Activated gamma-delta T cell treated with anti-CD3 and anti-CD28 coated beads, Interleukin-2, amount 50 U/mL, for 16 hours (primary cell): ENCODE results near the gene HS2ST1.
"Not testable (repeated sequence)": the region's sequence is repeated elsewhere in the genome, so short reads cannot be mapped to it uniquely, and the experiment has no call there.

Experiments
- DNase-seq: peaks from one replicate; pipeline ENCODE4 v3.0.0-alpha.2; 2020; ENCODE audit warnings: low read depth

Gene HS2ST1

GRCh38 chr1:86971778-86972177 lies 57.3 kb downstream of the HS2ST1 start:
- DNase-seq, result no peak

GRCh38 chr1:86972262-86972661 lies 57.8 kb downstream of the HS2ST1 start:
- DNase-seq, result no peak

GRCh38 chr1:86975993-86976550 lies 61.6 kb downstream of the HS2ST1 start:
- no peak for DNase-seq

DNA sequence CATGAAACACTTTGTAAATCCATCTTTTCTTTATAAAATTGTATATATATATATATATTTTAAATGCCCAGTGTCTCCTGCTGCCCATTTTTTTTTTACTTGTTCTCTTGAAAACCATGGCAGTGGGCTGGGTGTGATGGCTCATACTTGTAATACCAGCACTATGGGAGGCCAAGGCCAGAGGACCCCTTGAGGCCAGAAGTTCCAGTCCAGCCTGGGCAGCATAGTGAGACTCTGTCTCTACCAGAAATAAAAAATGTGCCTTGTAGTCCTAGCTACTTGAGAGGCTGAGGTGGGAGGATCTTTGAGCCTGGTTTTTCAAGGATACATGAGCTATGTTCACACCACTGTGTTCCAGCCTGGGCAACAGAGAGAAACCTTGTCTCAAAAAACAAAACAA lies 62.2 kb downstream of the HS2ST1 start:
- DNase-seq, result no peak

DNA sequence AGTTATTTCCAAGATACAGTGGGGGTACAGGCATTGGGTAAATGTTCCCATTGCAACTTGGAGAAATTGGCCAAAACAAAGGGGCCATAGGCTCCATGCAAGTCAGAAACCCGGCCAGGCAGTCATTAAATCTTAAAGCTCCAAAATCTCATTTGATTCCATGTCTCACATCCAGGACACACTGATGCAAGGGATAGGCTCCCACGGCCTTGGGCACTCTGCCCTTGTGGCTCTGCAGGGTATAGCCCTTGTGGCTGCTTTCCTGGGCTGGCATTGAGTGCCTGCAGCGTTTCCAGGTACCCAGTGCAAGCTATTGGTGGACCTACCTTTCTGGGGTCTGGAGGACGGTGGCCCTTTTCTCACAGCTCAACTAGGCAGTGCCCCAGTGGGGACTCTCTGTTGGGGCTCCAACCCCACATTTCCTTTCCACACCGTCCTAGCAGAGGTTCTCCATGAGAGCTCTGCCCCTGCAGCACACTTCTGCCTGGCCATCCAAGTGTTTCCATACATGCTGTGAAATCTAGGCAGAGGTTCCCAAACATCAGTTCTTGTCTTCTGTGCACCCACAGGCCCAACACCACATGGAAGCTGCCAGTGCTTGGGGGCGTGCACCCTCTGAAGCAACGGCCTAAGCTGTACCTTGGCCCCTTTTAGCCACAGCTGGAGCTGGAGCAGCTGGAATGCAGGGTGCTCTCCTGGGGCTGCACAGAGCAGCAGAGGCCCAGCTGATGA lies 67.2 kb downstream of the HS2ST1 start:
- no peak for DNase-seq

GRCh38 chr1:86983677-86984076 lies 69.2 kb downstream of the HS2ST1 start:
- DNase-seq, result not testable (repeated sequence)

GRCh38 chr1:86987446-86987845 lies 73.0 kb downstream of the HS2ST1 start:
- no peak for DNase-seq

GRCh38 chr1:86988835-86989234 lies 74.4 kb downstream of the HS2ST1 start:
- no peak for DNase-seq

- DNase-seq, result not testable (repeated sequence)
Measured at GRCh38 chr1:86989690-86990089, 75.3 kb downstream of the HS2ST1 start.

GRCh38 chr1:86990826-86991225 lies 76.4 kb downstream of the HS2ST1 start:
- DNase-seq, result no peak

- DNase-seq, result no peak
Measured at GRCh38 chr1:86991549-86992186, 77.2 kb downstream of the HS2ST1 start.

DNA sequence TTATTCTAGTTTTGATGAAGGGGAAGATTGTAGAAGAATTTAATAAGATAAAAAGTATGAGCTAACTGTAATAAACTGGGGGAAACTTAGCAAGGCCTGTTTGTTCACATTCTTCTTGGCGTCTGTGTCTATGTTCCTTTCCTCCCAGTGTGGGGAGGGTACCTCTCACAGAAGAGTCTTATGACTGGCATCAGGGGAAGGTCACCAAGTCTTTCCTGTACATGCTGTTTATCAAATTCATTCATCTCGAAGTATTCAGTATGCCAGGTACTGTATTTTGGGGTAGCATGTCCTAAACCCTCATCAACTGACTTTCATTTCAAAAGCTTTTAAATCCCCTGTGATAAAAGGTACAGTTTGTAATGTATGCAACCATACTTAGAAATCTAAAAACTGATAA lies 78.4 kb downstream of the HS2ST1 start:
- no peak for DNase-seq

DNA sequence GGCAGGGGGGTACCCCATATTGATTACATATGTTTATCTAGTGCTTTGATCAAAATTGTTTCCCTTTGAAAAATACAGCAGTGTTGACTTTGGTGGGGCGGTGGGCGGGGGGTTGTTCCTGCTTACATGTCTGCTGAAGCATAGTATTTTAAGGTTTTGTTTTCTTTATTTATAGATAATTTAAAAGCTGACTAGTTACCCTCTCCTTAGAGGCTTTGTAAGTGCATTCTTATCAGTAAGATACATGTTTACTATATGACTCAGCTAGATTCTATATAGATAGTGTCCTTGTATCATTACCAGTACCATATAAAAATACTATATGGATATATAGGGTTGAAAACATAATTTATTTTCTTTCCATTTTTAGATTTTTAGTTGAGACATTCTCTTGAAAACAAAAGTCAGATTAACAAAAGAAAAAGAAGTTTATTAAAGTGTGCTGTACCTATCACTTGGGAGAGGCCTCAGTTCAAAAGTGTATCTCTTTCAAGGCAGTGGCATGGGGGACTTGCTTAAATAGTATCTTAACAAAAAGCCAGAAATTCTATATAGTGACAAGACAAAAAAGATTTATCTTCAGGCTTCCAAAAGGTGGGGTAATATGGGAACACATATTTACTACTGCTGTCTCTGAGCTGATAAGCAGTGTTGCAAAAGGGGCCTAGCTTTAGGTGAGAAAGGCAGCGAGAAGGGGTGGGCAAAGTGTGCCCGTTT lies 79.0 kb downstream of the HS2ST1 start:
- DNase-seq, result no peak

- no peak for DNase-seq
Measured at GRCh38 chr1:86994061-86994460, 79.6 kb downstream of the HS2ST1 start.

DNA sequence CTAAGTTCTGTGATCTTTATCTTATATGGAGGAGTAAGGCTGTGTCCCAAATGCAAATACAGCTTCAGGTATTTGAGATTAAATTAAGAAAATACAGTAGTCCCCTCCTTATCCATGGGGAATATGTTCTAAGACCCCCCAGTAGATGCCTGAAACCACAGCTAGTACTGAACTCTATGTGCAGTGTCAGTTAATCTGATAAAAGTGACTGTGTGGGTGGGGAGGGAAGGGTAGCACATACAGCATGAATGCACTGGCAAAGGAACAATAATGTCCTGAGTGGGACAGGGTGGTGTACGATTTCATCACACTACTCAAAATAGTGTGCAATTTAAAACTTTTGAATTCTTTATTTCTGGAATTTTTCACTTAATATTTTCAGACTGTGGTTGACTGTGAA lies 83.1 kb downstream of the HS2ST1 start:
- no peak for DNase-seq

DNA sequence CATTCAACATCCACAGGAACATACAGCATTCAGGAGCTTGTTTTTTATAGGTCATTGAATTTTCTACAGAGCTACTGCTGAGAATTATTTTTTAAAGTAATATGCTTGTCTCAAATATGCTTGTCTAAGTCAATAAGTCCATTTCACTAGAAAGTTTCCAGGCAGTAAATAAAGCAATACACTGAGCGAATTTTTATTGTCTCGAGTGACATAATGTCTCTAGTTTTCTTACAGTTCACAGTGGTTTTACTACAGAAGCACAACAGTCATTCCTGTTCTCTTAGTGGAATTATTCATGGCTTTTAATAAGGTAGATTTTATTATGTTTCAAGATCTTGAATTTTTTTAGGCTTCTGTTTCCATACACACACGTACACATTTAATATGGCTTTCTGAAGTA lies 83.8 kb downstream of the HS2ST1 start:
- no peak for DNase-seq

DNA sequence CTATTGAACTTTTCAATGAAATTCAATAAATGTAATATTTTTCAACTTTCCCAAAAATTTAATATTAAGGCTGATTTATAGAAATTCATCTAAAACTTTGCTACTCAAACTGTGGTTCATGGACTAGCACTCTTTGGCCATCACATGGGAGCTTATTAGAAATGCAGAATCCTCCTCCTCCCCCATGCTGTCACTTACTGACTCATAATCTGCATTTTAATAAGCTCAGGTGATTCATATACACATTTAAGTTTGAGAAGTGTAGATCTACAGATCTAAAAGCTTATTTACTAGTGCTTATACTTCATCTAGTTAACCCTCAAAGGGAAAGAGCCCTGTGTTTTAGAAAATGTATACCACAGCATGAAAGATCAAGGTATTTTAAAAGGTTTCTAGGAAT lies 84.3 kb downstream of the HS2ST1 start:
- DNase-seq, result no peak

GRCh38 chr1:87000460-87000859 lies 86.0 kb downstream of the HS2ST1 start:
- DNase-seq, result no peak

- no peak for DNase-seq
Measured at GRCh38 chr1:87004857-87005256, 90.4 kb downstream of the HS2ST1 start.

GRCh38 chr1:87007323-87007722 lies 92.9 kb downstream of the HS2ST1 start:
- DNase-seq, result no peak

GRCh38 chr1:87013385-87013784 lies 99.0 kb downstream of the HS2ST1 start:
- DNase-seq, result not testable (repeated sequence)

DNA sequence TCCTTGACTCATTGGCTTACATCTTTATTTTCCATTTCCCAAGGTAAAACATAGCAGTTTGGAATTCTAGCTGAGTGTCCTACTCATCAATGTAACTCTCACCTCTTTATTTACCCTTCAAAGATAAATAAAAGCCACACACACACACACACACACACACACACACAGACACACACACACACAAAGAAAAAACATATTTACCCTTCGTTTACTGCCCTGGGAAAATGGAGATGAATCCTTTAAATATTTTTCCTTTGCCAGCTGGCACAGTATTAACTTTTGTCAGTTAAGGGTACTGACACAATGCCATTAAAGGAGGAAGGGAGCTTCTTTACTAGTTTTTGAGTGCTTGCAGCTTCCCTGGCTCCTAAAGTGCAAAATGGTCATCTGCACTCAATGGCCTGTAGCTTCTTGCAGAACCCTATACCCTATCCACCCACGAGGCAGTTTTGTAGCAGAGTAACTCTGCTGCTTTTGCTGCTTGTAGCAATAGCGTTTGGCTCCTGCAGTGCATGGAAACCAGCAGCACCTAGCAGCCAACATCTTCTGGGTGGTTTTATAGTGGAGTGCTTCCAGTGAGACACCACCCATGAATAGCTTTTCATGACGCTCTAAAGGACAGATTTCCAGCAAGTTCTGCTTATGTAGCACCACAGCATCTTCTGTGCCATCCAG lies 103.7 kb downstream of the HS2ST1 start:
- no peak for DNase-seq
